GM12878 (cell line): ENCODE data around the gene SGTA. TPM values are rescaled to one million over a fixed set of nuclear protein-coding genes. Genes with fewer than 3 reads are reported as not detected.

Experiments used
- ATAC-seq: fragments of 200-7000 bp; cut with Tn5 transposase; 3 replicates; pipeline ENCODE4 v1.9.1; 2020; ENCODE audit warnings: mild to moderate bottlenecking, moderate library complexity
- BruUV-seq: library from RNA; stranded (reverse); fragments of 400-500 nt; replicated peaks from 2 replicates; lab custom pipeline; 2021; lab: Mats Ljungman, UMichigan
- CTCF ChIA-PET: fragments of 300-600 bp; sonication (Branson Sonifier 250); formaldehyde crosslinking; extraction: SDS; loops from one replicate; lab custom pipeline; 2021; ENCODE audit warnings: inconsistent platforms; lab: Yijun Ruan, JAX
- POLR2A ChIA-PET: fragments of 350-600 bp; formaldehyde crosslinking; extraction: SDS; loops from one replicate; lab custom pipeline; 2021; ENCODE audit warnings: inconsistent platforms; lab: Charles Lee
- RAD21 ChIA-PET: fragments of 300-600 bp; sonication (Branson Sonifier 250); formaldehyde crosslinking; loops from one replicate; lab custom pipeline; 2023; ENCODE audit warnings: antibody characterized with exemption; ENCODE audit not compliant: unreplicated experiment; lab: Charles Lee
- SMC1A ChIA-PET: fragments of 300-600 bp; sonication (Branson Sonifier 250); formaldehyde crosslinking; loops from one replicate; lab custom pipeline; 2023; ENCODE audit not compliant: unreplicated experiment, uncharacterized antibody; lab: Charles Lee
- DNase-seq: peaks from one replicate; pipeline ENCODE4 v3.0.0-alpha.2; 2011; ENCODE audit warnings: low read depth, low spot score
- FAIRE-seq: peaks from 3 replicates; lab custom pipeline; 2011; peaks lifted over from hg19 to GRCh38; lab: Jason Lieb, UNC
- H2AFZ ChIP-seq: 2 replicates; pipeline ENCODE4 v1.6.0; 2011; ENCODE audit warnings: low read depth, low read length, control low read depth; ENCODE audit not compliant: control insufficient read depth
- H3K27ac ChIP-seq: 2 replicates; pipeline ENCODE4 v1.5.1; 2011; ENCODE audit warnings: control low read depth; ENCODE audit not compliant: control insufficient read depth, insufficient read depth
- H3K27me3 ChIP-seq, 2 experiments: replicated peaks in 1 of 2; 2 replicates each; pipeline versions ENCODE4 v1.6.0 to v1.6.1; 2011; ENCODE audit warnings: low read length in 1 of 2; ENCODE audit not compliant: control insufficient read depth in 2 of 2, insufficient read depth in 2 of 2
- H3K36me3 ChIP-seq, 2 experiments: 2 replicates each; pipeline ENCODE4 v1.5.1; 2011; ENCODE audit warnings: low read length in 1 of 2; ENCODE audit not compliant: control insufficient read depth in 2 of 2, insufficient read depth in 2 of 2
- H3K4me1 ChIP-seq: 2 replicates; pipeline ENCODE4 v1.6.1; 2011; ENCODE audit warnings: mild to moderate bottlenecking, low read length, moderate library complexity, mixed read lengths; ENCODE audit not compliant: control insufficient read depth, insufficient read depth
- H3K4me2 ChIP-seq: 2 replicates; pipeline ENCODE4 v1.6.0; 2011; ENCODE audit warnings: control low read depth; ENCODE audit not compliant: control insufficient read depth, insufficient read depth
- H3K4me3 ChIP-seq: fragments of 200-600 bp; sonication (generic); 2 replicates; pipeline ENCODE4 v1.5.1; 2016
- H3K79me2 ChIP-seq: 2 replicates; pipeline ENCODE4 v1.6.0; 2011; ENCODE audit warnings: low read length; ENCODE audit not compliant: control insufficient read depth, insufficient read depth
- H3K9ac ChIP-seq: 2 replicates; pipeline ENCODE4 v1.8.0; 2011; ENCODE audit warnings: low read length, control low read depth, mixed read lengths; ENCODE audit not compliant: control insufficient read depth, insufficient read depth
- H3K9me3 ChIP-seq: replicated peaks from 3 replicates; pipeline ENCODE4 v1.5.1; 2011; ENCODE audit warnings: mild to moderate bottlenecking, low read length; ENCODE audit not compliant: control insufficient read depth, insufficient read depth
- H4K20me1 ChIP-seq: 2 replicates; pipeline ENCODE4 v1.6.0; 2011; ENCODE audit not compliant: control insufficient read depth, insufficient read depth
- BCLAF1 ChIP-seq: fragments of 450-650 bp; IDR thresholded peaks from 2 replicates; pipeline ENCODE4 v1.6.1; 2017; ENCODE audit warnings: antibody characterized with exemption, mild to moderate bottlenecking, moderate library complexity
- CHD4 ChIP-seq: fragments of 200-600 bp; sonication (generic); IDR thresholded peaks from 2 replicates; pipeline ENCODE4 v1.6.1; 2016; ENCODE audit warnings: mild to moderate bottlenecking
- CREM ChIP-seq: IDR thresholded peaks from 2 replicates; pipeline ENCODE4 v1.6.1; 2014; ENCODE audit warnings: antibody characterized with exemption, low read depth
- MYC ChIP-seq: IDR thresholded peaks from 2 replicates; pipeline ENCODE4 v1.6.1; 2011; ENCODE audit warnings: mild to moderate bottlenecking, low read length, moderate library complexity, inconsistent platforms; ENCODE audit not compliant: insufficient read depth, insufficient replicate concordance, insufficient read length, severe bottlenecking
- ZNF384 ChIP-seq: IDR thresholded peaks from 2 replicates; pipeline ENCODE4 v1.6.1; 2012; ENCODE audit warnings: low read depth, mild to moderate bottlenecking, low read length, improper control_type of control experiment, borderline replicate concordance
- WGBS: methylation state at CpG from one replicate; pipeline ENCODE4 v1.1.6; 2016; ENCODE audit warnings: low lambda C conversion rate; ENCODE audit not compliant: insufficient replicate concordance, insufficient coverage; ENCODE audit errors: missing lambda C conversion rate; 5-methylcytosine and 5-hydroxymethylcytosine counted together
- in situ Hi-C: fragments of 300-500 bp; cut with MboI; formaldehyde crosslinking; loops from 9 replicates; pipeline ENCODE4 v1.14.3; 2018; ENCODE audit warnings: mixed read lengths
- intact Hi-C: fragments of 100-400 bp; cut with micrococcal nuclease; formaldehyde crosslinking; loops from one replicate; pipeline ENCODE4 v1.14.2; 2022; ENCODE audit not compliant: unreplicated experiment
- polyA plus RNA-seq, 11 experiments: library from polyadenylated mRNA; depleted of rRNA in 4 of 11; unstranded in 6 of 11; stranded (reverse) in 5 of 11; fragments of >200 nt; fragmentation: Nextera tagmentation in 4 of 11; fragmentation: Illumina TruSeq in 1 of 11; extraction: Ambion mirVana in 4 of 11; extraction: Trizol in 1 of 11; gene quantifications; 1 replicate in 1 of 11; 2 replicates in 10 of 11; pipeline versions ENCODE4 v1.2.1 to v1.2.3, GENCODE V29; 2011 to 2016; ENCODE audit warnings: inconsistent platforms in 2 of 11, missing spikeins in 2 of 11, low read depth in 1 of 11
- total RNA-seq, 4 experiments: library from RNA; depleted of rRNA in 3 of 4; stranded (reverse); fragments of >200 nt in 3 of 4; fragmentation: Illumina TruSeq in 1 of 4; extraction: Trizol in 1 of 4; gene quantifications; 2 replicates each; pipeline versions ENCODE4 v1.2.1 to v1.2.3, GENCODE V29; 2013 to 2021
- TF ChIP-seq, protein P1 (sequence below): fragments of 450-650 bp; formaldehyde crosslinking; IDR thresholded peaks from 2 replicates; pipeline ENCODE4 v1.4.0; 2022; ENCODE audit warnings: mild to moderate bottlenecking, moderate library complexity

Gene SGTA
- total and polyA plus RNA-seq, 10 of the 15 experiments (the other 5 are each of a cell fraction or from before 2014, with no cell fraction given): 2.0 to 102 (median 48.2) TPM

GRCh38 chr19:2798733-2799132, 15.7 kb upstream of the SGTA start:
- no peak overlapping the region for H3K4me2 ChIP-seq
- in situ Hi-C loops: no loop called here
- H3K36me3 ChIP-seq: peaks cover 17 to 33% of the 10 kb centered on the region in 2 experiments
- H3K4me3 ChIP-seq: no peak overlapping the region
- H3K9ac ChIP-seq: no peak overlapping the region
- H3K9me3 ChIP-seq: no peaks in the 10 kb centered on the region; the same call in 2 of the 3 replicates
- intact Hi-C loops: no loop called here
- no peaks in the 10 kb centered on the region for H3K4me1 ChIP-seq
- WGBS: 94% methylated on average over 7 of the region's 7 CpGs
- no peak for TF ChIP-seq CREM
- TF ChIP-seq CHD4: no peak
- TF ChIP-seq MYC: no peak
- TF ChIP-seq BCLAF1: no peak
- TF ChIP-seq, protein P1, sequence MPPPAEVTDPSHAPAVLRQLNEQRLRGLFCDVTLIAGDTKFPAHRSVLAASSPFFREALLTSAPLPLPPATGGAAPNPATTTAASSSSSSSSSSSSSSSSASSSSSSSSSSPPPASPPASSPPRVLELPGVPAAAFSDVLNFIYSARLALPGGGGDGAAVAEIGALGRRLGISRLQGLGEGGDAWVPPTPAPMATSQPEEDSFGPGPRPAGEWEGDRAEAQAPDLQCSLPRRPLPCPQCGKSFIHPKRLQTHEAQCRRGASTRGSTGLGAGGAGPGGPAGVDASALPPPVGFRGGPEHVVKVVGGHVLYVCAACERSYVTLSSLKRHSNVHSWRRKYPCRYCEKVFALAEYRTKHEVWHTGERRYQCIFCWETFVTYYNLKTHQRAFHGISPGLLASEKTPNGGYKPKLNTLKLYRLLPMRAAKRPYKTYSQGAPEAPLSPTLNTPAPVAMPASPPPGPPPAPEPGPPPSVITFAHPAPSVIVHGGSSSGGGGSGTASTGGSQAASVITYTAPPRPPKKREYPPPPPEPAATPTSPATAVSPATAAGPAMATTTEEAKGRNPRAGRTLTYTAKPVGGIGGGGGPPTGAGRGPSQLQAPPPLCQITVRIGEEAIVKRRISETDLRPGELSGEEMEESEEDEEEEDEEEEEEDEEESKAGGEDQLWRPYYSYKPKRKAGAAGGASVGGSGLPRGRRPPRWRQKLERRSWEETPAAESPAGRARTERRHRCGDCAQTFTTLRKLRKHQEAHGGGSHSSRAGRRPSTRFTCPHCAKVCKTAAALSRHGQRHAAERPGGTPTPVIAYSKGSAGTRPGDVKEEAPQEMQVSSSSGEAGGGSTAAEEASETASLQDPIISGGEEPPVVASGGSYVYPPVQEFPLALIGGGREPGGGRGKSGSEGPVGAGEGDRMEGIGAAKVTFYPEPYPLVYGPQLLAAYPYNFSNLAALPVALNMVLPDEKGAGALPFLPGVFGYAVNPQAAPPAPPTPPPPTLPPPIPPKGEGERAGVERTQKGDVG (CRISPR knock-in tag): no peak
- no peak for TF ChIP-seq ZNF384
- TF ChIP-seq, all 136 proteins: peak for 0
- H3K27me3 ChIP-seq: no peaks in the 10 kb centered on the region
- POLR2A ChIA-PET: interaction anchor here (1.2 kb wide), 1 partner anchor 11 kb away, joined by 3 read pairs; no protein-coding TSS in a partner anchor
- no peaks in the 10 kb centered on the region for H4K20me1 ChIP-seq
- CTCF ChIA-PET: no interaction called here
- RAD21 ChIA-PET: no interaction called here
- no TSS peak for BruUV-seq
- H3K79me2 ChIP-seq: no peaks in the 10 kb centered on the region
- DNase-seq (no peak), FAIRE-seq (no peak), ATAC-seq (no peak)
- no peak overlapping the region for H3K27ac ChIP-seq
- no peak overlapping the region for H2AFZ ChIP-seq
- SMC1A ChIA-PET: no interaction called here
